A549 (cell line): ENCODE measurements around the gene ANO2. TPM values are rescaled to one million over a fixed set of nuclear protein-coding genes. Genes with fewer than 3 reads are reported as not detected.

ENCODE experiments used
- ATAC-seq, 2 experiments: fragments of 200-7000 bp in 1 of 2; fragments of >200 bp in 1 of 2; cut with Nextera tagmentation in 1 of 2; cut with Tn5 transposase in 1 of 2; 3 replicates each; pipeline versions ENCODE4 v1.8.0 to v1.9.1; 2018 to 2020; ENCODE audit warnings: mild to moderate bottlenecking in 1 of 2, moderate library complexity in 1 of 2
- CTCF ChIA-PET: fragments of 300-600 bp; sonication (Branson Sonifier 250); formaldehyde crosslinking; extraction: SDS; loops from one replicate; lab custom pipeline; 2021; ENCODE audit warnings: antibody characterized with exemption, inconsistent platforms; lab: Yijun Ruan, JAX
- POLR2A ChIA-PET: fragments of 350-600 bp; formaldehyde crosslinking; extraction: SDS; loops from one replicate; lab custom pipeline; 2021; ENCODE audit warnings: antibody characterized with exemption, inconsistent platforms; lab: Yijun Ruan, JAX
- DNase-seq, 2 experiments: peaks; one replicate each; pipeline versions ENCODE4 v3.0.0 to v3.0.0-alpha.2; 2011 to 2016; ENCODE audit warnings: low read depth in 1 of 2, low spot score in 1 of 2
- FAIRE-seq: peaks from 2 replicates; lab custom pipeline; 2011; peaks lifted over from hg19 to GRCh38; lab: Jason Lieb, UNC
- H3K27ac ChIP-seq, 2 experiments: fragments of >200 bp; sonication (Bioruptor Twin); formaldehyde crosslinking; 3 replicates each; pipeline ENCODE4 v1.5.1; 2016 to 2017
- H3K4me1 ChIP-seq: fragments of >200 bp; sonication (Bioruptor Twin); formaldehyde crosslinking; 3 replicates; pipeline ENCODE4 v1.6.1; 2016
- H3K4me2 ChIP-seq: fragments of >200 bp; sonication (Bioruptor Twin); formaldehyde crosslinking; 3 replicates; pipeline ENCODE4 v1.6.1; 2016
- H3K4me3 ChIP-seq: fragments of >200 bp; sonication (Bioruptor Twin); formaldehyde crosslinking; 3 replicates; pipeline ENCODE4 v1.5.1; 2016
- H3K9me3 ChIP-seq: fragments of >200 bp; sonication (Bioruptor Twin); formaldehyde crosslinking; 3 replicates; pipeline ENCODE4 v1.6.1; 2016
- BHLHE40 ChIP-seq: IDR thresholded peaks from 2 replicates; pipeline ENCODE4 v1.6.1; 2012; ENCODE audit warnings: low read depth, low read length, inconsistent platforms
- CHD4 ChIP-seq: fragments of 200-600 bp; sonication (generic); IDR thresholded peaks from 2 replicates; pipeline ENCODE4 v1.6.1; 2016; ENCODE audit warnings: antibody characterized with exemption, mild to moderate bottlenecking, borderline replicate concordance
- EHMT2 ChIP-seq: fragments of 200-600 bp; sonication (generic); IDR thresholded peaks from 2 replicates; pipeline ENCODE4 v1.6.1; 2016; ENCODE audit warnings: antibody characterized with exemption, low read depth, mild to moderate bottlenecking, moderate library complexity
- EP300 ChIP-seq, 2 experiments: fragments of >200 bp; sonication (Bioruptor Twin); formaldehyde crosslinking; IDR thresholded peaks; 2 replicates in 1 of 2; 3 replicates in 1 of 2; pipeline ENCODE4 v1.6.1; 2016 to 2017
- ESRRA ChIP-seq: fragments of 150-350 bp; IDR thresholded peaks from 2 replicates; pipeline ENCODE4 v1.6.1; 2014; ENCODE audit warnings: mild to moderate bottlenecking, low read length, borderline replicate concordance
- FOSL2 ChIP-seq, 2 experiments: fragments of 450-650 bp in 1 of 2; fragments of >200 bp in 1 of 2; sonication (Bioruptor Twin) in 1 of 2; formaldehyde crosslinking; IDR thresholded peaks; 2 replicates each; pipeline versions ENCODE4 v1.5.0 to v1.6.1; 2016 to 2020; ENCODE audit warnings: mild to moderate bottlenecking in 1 of 2, moderate library complexity in 1 of 2
- HDAC2 ChIP-seq: fragments of 200-600 bp; sonication (generic); IDR thresholded peaks from 2 replicates; pipeline ENCODE4 v1.6.1; 2016
- JUNB ChIP-seq: fragments of >200 bp; sonication (Bioruptor Twin); formaldehyde crosslinking; IDR thresholded peaks from 2 replicates; pipeline ENCODE4 v1.6.1; 2016
- MAFK ChIP-seq: fragments of 450-650 bp; IDR thresholded peaks from 2 replicates; pipeline ENCODE4 v1.6.1; 2014; ENCODE audit not compliant: partially characterized antibody
- MAZ ChIP-seq: fragments of 150-350 bp; IDR thresholded peaks from 2 replicates; pipeline ENCODE4 v1.6.1; 2014; ENCODE audit warnings: antibody characterized with exemption, low read depth, low read length, borderline replicate concordance
- MYC ChIP-seq: IDR thresholded peaks from 2 replicates; pipeline ENCODE4 v1.6.1; 2012; ENCODE audit warnings: mild to moderate bottlenecking, inconsistent platforms, low read length, improper control_type of control experiment, borderline replicate concordance
- NPAS2 ChIP-seq: fragments of 250-450 bp; sonication (Bioruptor Pico); IDR thresholded peaks from 2 replicates; pipeline ENCODE4 v1.8.0; 2022; ENCODE audit warnings: mild to moderate bottlenecking, moderate library complexity, borderline replicate concordance
- NR3C1 ChIP-seq: fragments of >200 bp; sonication (Bioruptor Twin); formaldehyde crosslinking; IDR thresholded peaks from 3 replicates; pipeline ENCODE4 v1.6.1; 2017
- POLR2AphosphoS2 ChIP-seq: conservative IDR thresholded peaks from 2 replicates; pipeline ENCODE4 v1.6.1; 2012; ENCODE audit warnings: low read length, improper control_type of control experiment, inconsistent platforms
- RAD21 ChIP-seq, 2 experiments: fragments of >200 bp in 1 of 2; sonication (Bioruptor Twin) in 1 of 2; formaldehyde crosslinking in 1 of 2; IDR thresholded peaks in 1 of 2; conservative IDR thresholded peaks in 1 of 2; 2 replicates in 1 of 2; 3 replicates in 1 of 2; pipeline ENCODE4 v1.6.1; 2012 to 2018; ENCODE audit warnings: inconsistent platforms in 1 of 2
- RCOR1 ChIP-seq: fragments of 150-350 bp; IDR thresholded peaks from 2 replicates; pipeline ENCODE4 v1.6.1; 2014; ENCODE audit warnings: antibody characterized with exemption, low read length, low read depth
- RFX5 ChIP-seq: fragments of 450-650 bp; IDR thresholded peaks from 2 replicates; pipeline ENCODE4 v1.7.1; 2014; ENCODE audit warnings: antibody characterized with exemption, mild to moderate bottlenecking, moderate library complexity
- RNF2 ChIP-seq: fragments of 200-600 bp; sonication (generic); IDR thresholded peaks from 2 replicates; pipeline ENCODE4 v1.6.1; 2016; ENCODE audit warnings: low read depth, mild to moderate bottlenecking, antibody characterized with exemption, moderate library complexity, borderline replicate concordance
- TFCP2L1 ChIP-seq: fragments of 250-450 bp; sonication (Bioruptor Pico); IDR thresholded peaks from 2 replicates; pipeline ENCODE4 v1.5.0; 2021; ENCODE audit warnings: mild to moderate bottlenecking
- TP53 ChIP-seq: fragments of 250-450 bp; sonication (Bioruptor Pico); IDR thresholded peaks from 2 replicates; pipeline ENCODE4 v1.5.0; 2021; ENCODE audit warnings: mild to moderate bottlenecking, moderate library complexity
- ZC3H11A ChIP-seq: fragments of 450-650 bp; IDR thresholded peaks from 2 replicates; pipeline ENCODE4 v1.6.1; 2014; ENCODE audit warnings: antibody characterized with exemption, mild to moderate bottlenecking
- WGBS: methylation state at CpG from one replicate; pipeline ENCODE4 v1.1.6; 2017; ENCODE audit errors: missing lambda C conversion rate; 5-methylcytosine and 5-hydroxymethylcytosine counted together
- polyA plus RNA-seq, 4 experiments: library from polyadenylated mRNA; depleted of rRNA in 3 of 4; stranded (reverse); fragments of >200 nt; fragmentation: RNase III in 1 of 4; extraction: RNeasy Plus Mini Kit Qiagen cat#74134 plus additional on column Dnase treatment in 1 of 4; gene quantifications; 2 replicates in 3 of 4; 3 replicates in 1 of 4; pipeline ENCODE4 v1.2.3, GENCODE V29; 2011 to 2017
- TF ChIP-seq, protein P1 (sequence below): fragments of >200 bp; sonication (Bioruptor Twin); formaldehyde crosslinking; IDR thresholded peaks from 3 replicates; pipeline ENCODE4 v1.6.1; 2016
- TF ChIP-seq, protein P2 (sequence below): fragments of 250-450 bp; sonication (Bioruptor Pico); IDR thresholded peaks from 2 replicates; pipeline ENCODE4 v1.5.0; 2020; ENCODE audit warnings: low read depth, mild to moderate bottlenecking, moderate library complexity
- TF ChIP-seq, protein P3 (sequence below): fragments of 200-600 bp; sonication (generic); IDR thresholded peaks from 2 replicates; pipeline ENCODE4 v1.6.1; 2016; ENCODE audit warnings: antibody characterized with exemption, mild to moderate bottlenecking, moderate library complexity

The ANO2 gene
- polyA plus RNA-seq, 2 of the 4 experiments (the other 2 are of a cell fraction) = not detected

DNA sequence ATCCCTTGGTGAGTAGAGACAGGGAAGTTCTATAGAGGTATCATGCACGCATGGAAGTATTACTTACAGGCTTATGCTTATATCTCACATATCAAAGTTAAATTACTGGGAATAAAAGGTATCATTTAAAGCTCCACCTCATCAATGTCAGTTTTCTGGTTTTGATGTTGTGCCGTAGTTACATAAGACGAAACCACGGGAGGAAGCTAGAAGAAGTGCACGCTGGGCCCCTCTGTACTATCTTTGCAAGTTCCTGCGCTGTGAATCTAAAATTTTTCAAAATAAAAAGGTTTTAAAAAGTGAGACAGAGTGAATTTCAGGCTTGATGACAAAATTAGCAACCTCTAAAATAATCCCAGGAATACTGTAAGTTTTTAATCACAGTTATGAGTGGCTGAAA lies 198.1 kb downstream of the ANO2 start:
- H3K4me3 ChIP-seq = no peak overlapping the region
- DNase-seq = no peak
- TF ChIP-seq TP53 (CRISPR knock-in tag) = no peak
- TF ChIP-seq, protein P1, sequence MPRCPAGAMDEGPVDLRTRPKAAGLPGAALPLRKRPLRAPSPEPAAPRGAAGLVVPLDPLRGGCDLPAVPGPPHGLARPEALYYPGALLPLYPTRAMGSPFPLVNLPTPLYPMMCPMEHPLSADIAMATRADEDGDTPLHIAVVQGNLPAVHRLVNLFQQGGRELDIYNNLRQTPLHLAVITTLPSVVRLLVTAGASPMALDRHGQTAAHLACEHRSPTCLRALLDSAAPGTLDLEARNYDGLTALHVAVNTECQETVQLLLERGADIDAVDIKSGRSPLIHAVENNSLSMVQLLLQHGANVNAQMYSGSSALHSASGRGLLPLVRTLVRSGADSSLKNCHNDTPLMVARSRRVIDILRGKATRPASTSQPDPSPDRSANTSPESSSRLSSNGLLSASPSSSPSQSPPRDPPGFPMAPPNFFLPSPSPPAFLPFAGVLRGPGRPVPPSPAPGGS = no peak
- no peak for TF ChIP-seq RCOR1
- TF ChIP-seq RNF2 = no peak
- no peak for TF ChIP-seq MAZ
- no peak for TF ChIP-seq NPAS2 (CRISPR knock-in tag)
- TF ChIP-seq NR3C1 = no peak
- no peak for TF ChIP-seq MYC
- TF ChIP-seq FOSL2 (IDR thresholded peaks at IDR 0.05) = no peak
- TF ChIP-seq FOSL2 (CRISPR knock-in tag; IDR thresholded peaks at IDR 0.05) = no peak
- no peak for TF ChIP-seq TFCP2L1
- no peak for TF ChIP-seq RFX5
- no peak for TF ChIP-seq BHLHE40
- FAIRE-seq = no peak
- no peaks in the 10 kb centered on the region for H3K9me3 ChIP-seq
- 32% methylated on average over 6 of the region's 6 CpGs for WGBS
- H3K27ac ChIP-seq = no peak overlapping the region
- ATAC-seq = no peak
- CTCF ChIA-PET = no interaction called here
- H3K4me2 ChIP-seq = no peak overlapping the region
- H3K4me1 ChIP-seq = no peaks in the 10 kb centered on the region
- POLR2A ChIA-PET = no interaction called here

DNA sequence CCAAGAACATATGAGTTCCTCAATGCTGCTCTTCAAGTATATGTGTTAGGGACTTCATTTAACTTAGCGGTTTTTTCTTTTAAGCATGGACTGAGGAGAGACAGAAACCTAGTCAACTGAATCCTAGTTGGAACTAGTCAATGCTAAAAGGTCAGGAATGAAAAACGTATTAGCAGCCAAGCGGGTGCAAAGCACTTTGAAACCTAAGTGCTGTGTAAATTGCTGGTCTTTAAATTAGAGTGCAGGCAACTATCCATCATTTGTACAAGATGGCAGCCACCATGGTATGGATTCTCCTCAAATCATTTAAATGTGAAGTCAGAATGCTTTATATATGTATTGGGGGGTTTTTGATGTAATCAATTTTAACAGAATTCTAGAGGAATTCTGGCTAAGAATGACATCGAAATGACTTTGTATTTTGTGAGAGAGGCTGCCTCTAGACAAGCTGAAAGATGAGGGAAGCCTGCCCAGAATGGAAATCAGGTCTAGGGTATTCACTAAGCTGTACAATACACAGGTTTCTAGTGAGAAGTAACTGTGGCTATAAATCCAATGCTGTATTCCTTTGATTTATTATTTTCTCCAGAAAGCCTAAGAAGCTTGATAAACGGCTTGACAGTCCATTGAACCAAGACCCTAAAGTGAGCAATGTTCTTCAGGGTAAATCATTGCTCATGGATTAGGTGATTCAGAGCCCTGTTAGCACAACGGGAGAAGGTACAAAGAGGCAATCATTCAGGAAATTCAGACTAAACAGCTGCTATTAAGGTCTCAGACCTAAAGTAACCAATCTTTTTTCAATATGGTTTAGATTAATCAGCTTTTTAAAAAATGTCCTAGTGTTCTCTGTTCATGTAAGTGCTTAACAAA lies 198.8 kb downstream of the ANO2 start:
- WGBS = 20% methylated on average over 6 of the region's 6 CpGs
- Histone ChIP-seq H3K4me2 (no peak overlapping the region), H3K4me3 (no peak overlapping the region), H3K4me1 (no peaks in the 10 kb centered on the region), H3K9me3 (no peaks in the 10 kb centered on the region), H3K27ac (no peak overlapping the region)
- TF ChIP-seq JUNB (no peak), MAFK (no peak), HDAC2 (no peak), MYC (no peak), EHMT2 (no peak), POLR2AphosphoS2 (no peak), RFX5 (no peak), MAZ (no peak), TP53 (CRISPR knock-in tag) (no peak)
- TF ChIP-seq, protein P2, sequence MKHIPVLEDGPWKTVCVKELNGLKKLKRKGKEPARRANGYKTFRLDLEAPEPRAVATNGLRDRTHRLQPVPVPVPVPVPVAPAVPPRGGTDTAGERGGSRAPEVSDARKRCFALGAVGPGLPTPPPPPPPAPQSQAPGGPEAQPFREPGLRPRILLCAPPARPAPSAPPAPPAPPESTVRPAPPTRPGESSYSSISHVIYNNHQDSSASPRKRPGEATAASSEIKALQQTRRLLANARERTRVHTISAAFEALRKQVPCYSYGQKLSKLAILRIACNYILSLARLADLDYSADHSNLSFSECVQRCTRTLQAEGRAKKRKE (CRISPR knock-in tag) = no peak
- DNase-seq (no peak), ATAC-seq (no peak), FAIRE-seq (no peak)
- POLR2A ChIA-PET = no interaction called here
- CTCF ChIA-PET = interaction anchor here (0.7 to 2.1 kb wide), 5 partner anchors 10 to 288 kb away, joined by 3 to 19 read pairs (median 4); no protein-coding TSS in a partner anchor

DNA sequence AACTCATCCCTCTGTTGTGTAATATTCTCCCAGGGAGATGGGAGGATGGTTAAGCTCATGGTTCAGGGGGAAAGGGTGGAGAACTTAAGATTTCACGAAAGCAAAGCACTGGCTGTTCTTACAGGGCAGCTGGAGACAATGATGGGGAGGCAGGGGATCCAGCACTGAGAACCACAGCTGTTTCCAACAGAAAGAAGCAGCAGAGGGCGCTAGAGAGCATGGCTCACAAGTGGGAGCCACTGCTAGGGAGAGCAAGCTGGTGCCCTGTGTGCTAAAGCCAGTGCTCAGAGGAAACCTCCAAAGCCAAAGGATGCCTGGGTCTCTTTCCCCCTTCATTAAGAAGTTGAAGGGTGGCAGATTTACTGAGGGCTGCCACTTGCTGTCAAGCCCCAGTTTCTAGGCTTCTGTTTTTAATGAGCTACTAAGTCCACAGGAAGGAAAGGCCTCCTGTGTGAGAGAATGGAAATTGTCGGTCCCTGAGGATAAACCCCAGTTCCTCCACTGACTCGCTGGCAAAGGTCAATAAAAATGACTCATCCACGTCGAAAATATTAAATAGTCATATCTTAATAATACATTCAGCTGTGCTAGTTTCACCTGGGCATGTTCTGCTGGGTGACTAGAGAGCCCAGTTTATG lies 199.7 kb downstream of the ANO2 start:
- Histone ChIP-seq H3K9me3 (no peaks in the 10 kb centered on the region), H3K27ac (no peak overlapping the region), H3K4me2 (no peak overlapping the region), H3K4me1 (no peaks in the 10 kb centered on the region), H3K4me3 (no peak overlapping the region)
- FAIRE-seq = no peak
- WGBS = 2% methylated on average over 6 of the region's 6 CpGs
- ChIA-PET CTCF (interaction anchor here (0.6 to 2.1 kb wide), 14 partner anchors 8 to 1135 kb away, joined by 3 to 19 read pairs (median 3); no protein-coding TSS in a partner anchor), POLR2A (no interaction called here)
- peak; percentile 87 to 97; a peak in 5 of 6 replicates for ATAC-seq
- DNase-seq = peak; percentile 51 to 65
- TF ChIP-seq, protein P2 (CRISPR knock-in tag) = no peak
- no peak for TF ChIP-seq RCOR1
- TF ChIP-seq CHD4 = no peak
- TF ChIP-seq JUNB = no peak
- TF ChIP-seq TFCP2L1 = no peak
- TF ChIP-seq ESRRA = no peak
- no peak for TF ChIP-seq ZC3H11A
- TF ChIP-seq RAD21 (conservative IDR thresholded peaks at IDR 0.05 in 1 of 2, IDR thresholded peaks at IDR 0.05 in 1 of 2) = peak in 1 of 2 experiments; percentile 49; a peak in 2 of 5 replicates
- TF ChIP-seq EP300 (IDR thresholded peaks at IDR 0.05) = no peak
- TF ChIP-seq TP53 (CRISPR knock-in tag) = no peak
- TF ChIP-seq, protein P3, sequence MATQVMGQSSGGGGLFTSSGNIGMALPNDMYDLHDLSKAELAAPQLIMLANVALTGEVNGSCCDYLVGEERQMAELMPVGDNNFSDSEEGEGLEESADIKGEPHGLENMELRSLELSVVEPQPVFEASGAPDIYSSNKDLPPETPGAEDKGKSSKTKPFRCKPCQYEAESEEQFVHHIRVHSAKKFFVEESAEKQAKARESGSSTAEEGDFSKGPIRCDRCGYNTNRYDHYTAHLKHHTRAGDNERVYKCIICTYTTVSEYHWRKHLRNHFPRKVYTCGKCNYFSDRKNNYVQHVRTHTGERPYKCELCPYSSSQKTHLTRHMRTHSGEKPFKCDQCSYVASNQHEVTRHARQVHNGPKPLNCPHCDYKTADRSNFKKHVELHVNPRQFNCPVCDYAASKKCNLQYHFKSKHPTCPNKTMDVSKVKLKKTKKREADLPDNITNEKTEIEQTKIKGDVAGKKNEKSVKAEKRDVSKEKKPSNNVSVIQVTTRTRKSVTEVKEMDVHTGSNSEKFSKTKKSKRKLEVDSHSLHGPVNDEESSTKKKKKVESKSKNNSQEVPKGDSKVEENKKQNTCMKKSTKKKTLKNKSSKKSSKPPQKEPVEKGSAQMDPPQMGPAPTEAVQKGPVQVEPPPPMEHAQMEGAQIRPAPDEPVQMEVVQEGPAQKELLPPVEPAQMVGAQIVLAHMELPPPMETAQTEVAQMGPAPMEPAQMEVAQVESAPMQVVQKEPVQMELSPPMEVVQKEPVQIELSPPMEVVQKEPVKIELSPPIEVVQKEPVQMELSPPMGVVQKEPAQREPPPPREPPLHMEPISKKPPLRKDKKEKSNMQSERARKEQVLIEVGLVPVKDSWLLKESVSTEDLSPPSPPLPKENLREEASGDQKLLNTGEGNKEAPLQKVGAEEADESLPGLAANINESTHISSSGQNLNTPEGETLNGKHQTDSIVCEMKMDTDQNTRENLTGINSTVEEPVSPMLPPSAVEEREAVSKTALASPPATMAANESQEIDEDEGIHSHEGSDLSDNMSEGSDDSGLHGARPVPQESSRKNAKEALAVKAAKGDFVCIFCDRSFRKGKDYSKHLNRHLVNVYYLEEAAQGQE = no peak
